ENCODE measurements around the gene PPP2R3C.
"Not testable (repeated sequence)": the region's sequence is repeated elsewhere in the genome, so short reads cannot be mapped to it uniquely, and the experiment has no call there.

PPP2R3C gene

GRCh38 chr14:35122696-35123387 lies 1.1 kb upstream of the PPP2R3C start:
- no peaks in the 10 kb centered on the region for H3K9me3 ChIP-seq (ENCODE audit: control insufficient read depth in 1 of 2, low read length in 2 of 2)
- H3K27me3 ChIP-seq (ENCODE audit: low read depth, low read length) = no peaks in the 10 kb centered on the region
- H3K4me3 ChIP-seq (ENCODE audit: low read depth in 1 of 2, low read length in 2 of 2) = peak overlapping the region; percentile 85 to 97
- H3K36me3 ChIP-seq (ENCODE audit: control insufficient read depth in 1 of 2, insufficient read depth in 2 of 2, low read length in 2 of 2) = peaks cover 5 to 21% of the 10 kb centered on the region in 2 donors
- peak overlapping the region; percentile 99 for H3K27ac ChIP-seq (ENCODE audit: low read length)
- peaks cover 6 to 26% of the 10 kb centered on the region in 2 donors for H3K4me1 ChIP-seq (ENCODE audit: control insufficient read depth in 1 of 2, insufficient read depth in 2 of 2, low read length in 2 of 2)

DNA sequence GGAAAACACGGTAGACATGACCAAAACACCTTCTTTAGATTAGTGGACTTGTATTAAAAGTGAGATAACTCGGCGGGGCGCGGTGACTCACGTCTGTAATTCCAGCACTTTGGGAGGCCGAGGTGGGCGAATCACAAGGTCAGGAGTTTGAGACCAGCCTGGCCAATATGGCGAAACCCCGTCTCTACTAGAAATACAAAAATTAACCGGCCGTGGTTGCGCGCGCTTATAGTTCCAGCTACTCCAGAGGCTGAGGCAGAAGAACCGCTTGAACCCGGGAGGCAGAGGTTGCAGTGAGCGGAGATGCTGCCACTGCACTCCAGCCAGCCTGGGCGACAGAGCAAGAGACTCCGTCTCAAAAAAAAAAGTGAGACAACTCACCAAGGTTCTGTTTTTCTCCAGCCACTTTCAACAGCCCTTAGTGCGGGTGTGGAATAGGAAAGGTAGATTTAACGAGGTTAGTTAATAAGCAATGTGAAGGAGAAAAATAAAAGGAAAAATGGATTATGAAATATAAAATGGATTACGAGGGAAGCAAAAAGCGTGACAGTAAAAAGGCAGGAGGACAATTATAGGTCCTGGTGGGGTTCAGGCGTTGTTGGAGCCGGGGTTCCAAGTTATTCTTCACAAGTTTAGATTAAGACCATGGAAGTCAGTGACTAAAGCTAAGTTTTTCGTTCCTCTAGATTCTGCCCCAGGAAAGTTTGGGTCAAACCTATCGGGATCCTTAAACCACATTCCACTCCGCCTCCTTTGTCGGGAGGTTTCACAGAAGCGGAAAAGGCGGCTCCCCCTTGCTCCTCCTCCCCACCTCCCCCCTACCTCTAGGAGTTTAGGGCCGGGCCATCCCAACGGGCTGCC lies 534 bp downstream of the PPP2R3C start:
- Histone ChIP-seq H3K27ac (ENCODE audit: low read length) (peak overlapping the region; percentile 99), H3K9me3 (ENCODE audit: control insufficient read depth in 1 of 2, low read length in 2 of 2) (no peaks in the 10 kb centered on the region), H3K4me3 (ENCODE audit: low read depth in 1 of 2, low read length in 2 of 2) (peak overlapping the region; percentile 85 to 97), H3K27me3 (ENCODE audit: low read depth, low read length) (no peaks in the 10 kb centered on the region), H3K36me3 (ENCODE audit: control insufficient read depth in 1 of 2, insufficient read depth in 2 of 2, low read length in 2 of 2) (peaks cover 4 to 16% of the 10 kb centered on the region in 2 donors), H3K4me1 (ENCODE audit: control insufficient read depth in 1 of 2, insufficient read depth in 2 of 2, low read length in 2 of 2) (peaks cover 6 to 26% of the 10 kb centered on the region in 2 donors)

- H3K9me3 ChIP-seq (ENCODE audit: control insufficient read depth in 1 of 2, low read length in 2 of 2) = no peaks in the 10 kb centered on the region
- no peak overlapping the region for H3K27ac ChIP-seq (ENCODE audit: low read length)
- H3K4me1 ChIP-seq (ENCODE audit: control insufficient read depth in 1 of 2, insufficient read depth in 2 of 2, low read length in 2 of 2) = peaks cover 0 to 7% of the 10 kb centered on the region in 2 donors
- H3K4me3 ChIP-seq (ENCODE audit: low read depth in 1 of 2, low read length in 2 of 2) = no peak overlapping the region
- peaks cover 24 to 33% of the 10 kb centered on the region in 2 donors for H3K36me3 ChIP-seq (ENCODE audit: control insufficient read depth in 1 of 2, insufficient read depth in 2 of 2, low read length in 2 of 2)
- no peaks in the 10 kb centered on the region for H3K27me3 ChIP-seq (ENCODE audit: low read depth, low read length)
These were observed 4.7 kb downstream of the PPP2R3C start for GRCh38 chr14:35117112-35117511.

GRCh38 chr14:35116242-35116641 lies 5.5 kb downstream of the PPP2R3C start:
- Histone ChIP-seq H3K27me3 (ENCODE audit: low read depth, low read length) (no peaks in the 10 kb centered on the region), H3K4me1 (ENCODE audit: control insufficient read depth in 1 of 2, insufficient read depth in 2 of 2, low read length in 2 of 2) (peaks cover 0 to 7% of the 10 kb centered on the region in 2 donors), H3K9me3 (ENCODE audit: control insufficient read depth in 1 of 2, low read length in 2 of 2) (no peaks in the 10 kb centered on the region), H3K27ac (ENCODE audit: low read length) (no peak overlapping the region), H3K4me3 (ENCODE audit: low read depth in 1 of 2, low read length in 2 of 2) (no peak overlapping the region), H3K36me3 (ENCODE audit: control insufficient read depth in 1 of 2, insufficient read depth in 2 of 2, low read length in 2 of 2) (peaks cover 30 to 35% of the 10 kb centered on the region in 2 donors)

DNA sequence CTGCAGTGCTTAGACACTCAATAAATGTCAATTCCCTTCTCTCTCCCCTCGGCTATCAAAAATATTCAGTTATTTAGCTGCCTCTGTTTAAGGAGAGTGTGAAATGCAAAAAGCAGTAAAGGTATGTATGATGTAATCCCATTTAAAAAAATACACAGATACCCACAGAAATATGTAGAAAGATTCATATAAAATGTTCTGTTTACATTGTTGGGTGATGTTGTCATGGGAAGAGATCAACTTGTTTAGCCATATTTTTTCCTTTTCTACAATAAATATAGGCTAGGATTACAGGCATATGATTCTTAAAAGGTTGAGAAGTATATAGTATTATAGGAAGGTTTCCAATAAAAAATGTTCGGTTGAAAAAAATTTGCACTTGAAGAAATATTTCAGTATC lies 7.8 kb downstream of the PPP2R3C start:
- no peak overlapping the region for H3K4me3 ChIP-seq (ENCODE audit: low read depth in 1 of 2, low read length in 2 of 2)
- no peaks in the 10 kb centered on the region for H3K4me1 ChIP-seq (ENCODE audit: control insufficient read depth in 1 of 2, insufficient read depth in 2 of 2, low read length in 2 of 2)
- H3K27ac ChIP-seq (ENCODE audit: low read length) = no peak overlapping the region
- H3K27me3 ChIP-seq (ENCODE audit: low read depth, low read length) = no peaks in the 10 kb centered on the region
- peaks cover 43 to 51% of the 10 kb centered on the region in 2 donors for H3K36me3 ChIP-seq (ENCODE audit: control insufficient read depth in 1 of 2, insufficient read depth in 2 of 2, low read length in 2 of 2)
- no peaks in the 10 kb centered on the region for H3K9me3 ChIP-seq (ENCODE audit: control insufficient read depth in 1 of 2, low read length in 2 of 2)

GRCh38 chr14:35113308-35113950 lies 8.4 kb downstream of the PPP2R3C start:
- H3K4me3 ChIP-seq (ENCODE audit: low read depth in 1 of 2, low read length in 2 of 2) = no peak overlapping the region
- peaks cover 43 to 51% of the 10 kb centered on the region in 2 donors for H3K36me3 ChIP-seq (ENCODE audit: control insufficient read depth in 1 of 2, insufficient read depth in 2 of 2, low read length in 2 of 2)
- H3K9me3 ChIP-seq (ENCODE audit: control insufficient read depth in 1 of 2, low read length in 2 of 2) = no peaks in the 10 kb centered on the region
- H3K27ac ChIP-seq (ENCODE audit: low read length) = no peak overlapping the region
- no peaks in the 10 kb centered on the region for H3K4me1 ChIP-seq (ENCODE audit: control insufficient read depth in 1 of 2, insufficient read depth in 2 of 2, low read length in 2 of 2)
- no peaks in the 10 kb centered on the region for H3K27me3 ChIP-seq (ENCODE audit: low read depth, low read length)

DNA sequence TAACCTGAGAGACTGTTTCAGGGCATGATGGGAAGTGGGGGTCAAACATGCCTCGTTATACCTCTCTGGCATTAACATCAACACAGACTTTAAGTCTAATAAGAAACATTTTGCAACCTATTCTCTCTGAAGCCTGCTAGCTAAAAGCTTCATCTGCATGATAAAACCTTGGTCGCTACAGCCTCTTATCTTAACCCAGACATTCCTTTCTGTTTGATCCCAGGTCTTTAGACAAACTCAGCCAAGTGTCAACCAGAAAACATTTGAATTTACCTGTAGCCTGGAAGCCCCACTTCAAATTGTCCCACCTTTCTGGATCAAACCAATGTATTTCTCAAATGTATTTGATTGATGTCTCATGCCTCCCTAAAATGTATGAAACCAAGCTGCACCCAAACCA lies 9.1 kb downstream of the PPP2R3C start:
- no peaks in the 10 kb centered on the region for H3K9me3 ChIP-seq (ENCODE audit: control insufficient read depth in 1 of 2, low read length in 2 of 2)
- no peaks in the 10 kb centered on the region for H3K27me3 ChIP-seq (ENCODE audit: low read depth, low read length)
- no peak overlapping the region for H3K4me3 ChIP-seq (ENCODE audit: low read depth in 1 of 2, low read length in 2 of 2)
- no peak overlapping the region for H3K27ac ChIP-seq (ENCODE audit: low read length)
- no peaks in the 10 kb centered on the region for H3K4me1 ChIP-seq (ENCODE audit: control insufficient read depth in 1 of 2, insufficient read depth in 2 of 2, low read length in 2 of 2)
- peaks cover 47 to 51% of the 10 kb centered on the region in 2 donors for H3K36me3 ChIP-seq (ENCODE audit: control insufficient read depth in 1 of 2, insufficient read depth in 2 of 2, low read length in 2 of 2)

- H3K27me3 ChIP-seq (ENCODE audit: low read depth, low read length) = no peaks in the 10 kb centered on the region
- peaks cover 35 to 63% of the 10 kb centered on the region in 2 donors for H3K36me3 ChIP-seq (ENCODE audit: control insufficient read depth in 1 of 2, insufficient read depth in 2 of 2, low read length in 2 of 2)
- H3K4me3 ChIP-seq (ENCODE audit: low read depth in 1 of 2, low read length in 2 of 2) = no peak overlapping the region
- H3K4me1 ChIP-seq (ENCODE audit: control insufficient read depth in 1 of 2, insufficient read depth in 2 of 2, low read length in 2 of 2) = no peaks in the 10 kb centered on the region
- no peak overlapping the region for H3K27ac ChIP-seq (ENCODE audit: low read length)
- H3K9me3 ChIP-seq (ENCODE audit: control insufficient read depth in 1 of 2, low read length in 2 of 2) = no peaks in the 10 kb centered on the region
These were observed 13.9 kb downstream of the PPP2R3C start for GRCh38 chr14:35107866-35108265.

DNA sequence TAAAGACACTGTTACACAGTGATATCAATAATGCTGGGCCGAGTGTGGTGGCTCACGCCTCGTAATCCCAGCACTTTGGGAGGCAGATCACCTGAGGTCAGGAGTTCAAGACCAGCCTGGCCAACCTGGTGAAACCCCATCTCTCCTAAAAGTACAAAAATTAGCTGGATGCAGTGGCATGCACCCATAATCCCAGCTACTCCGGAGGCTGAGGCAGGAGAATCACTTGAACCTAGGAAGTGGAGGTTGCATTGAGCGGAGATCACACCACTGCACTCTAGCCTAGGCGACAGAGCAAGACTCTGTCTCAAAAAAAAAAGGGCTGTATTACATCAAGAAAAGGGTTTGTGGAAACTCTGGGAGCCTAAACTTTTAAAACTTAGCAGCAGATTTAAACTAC lies 27.1 kb downstream of the PPP2R3C start:
- not testable (repeated sequence) for H3K4me1 ChIP-seq (ENCODE audit: control insufficient read depth in 1 of 2, insufficient read depth in 2 of 2, low read length in 2 of 2); H3K27ac ChIP-seq (ENCODE audit: low read length); H3K9me3 ChIP-seq (ENCODE audit: control insufficient read depth in 1 of 2, low read length in 2 of 2); H3K4me3 ChIP-seq (ENCODE audit: low read depth in 1 of 2, low read length in 2 of 2); H3K27me3 ChIP-seq (ENCODE audit: low read depth, low read length)
- peaks cover 16 to 70% of the 10 kb centered on the region in 2 donors for H3K36me3 ChIP-seq (ENCODE audit: control insufficient read depth in 1 of 2, insufficient read depth in 2 of 2, low read length in 2 of 2)

GRCh38 chr14:35088514-35088913 lies 33.3 kb downstream of the PPP2R3C start:
- H3K4me1 ChIP-seq (ENCODE audit: control insufficient read depth in 1 of 2, insufficient read depth in 2 of 2, low read length in 2 of 2) = no peaks in the 10 kb centered on the region
- H3K27me3 ChIP-seq (ENCODE audit: low read depth, low read length) = no peaks in the 10 kb centered on the region
- no peak overlapping the region for H3K4me3 ChIP-seq (ENCODE audit: low read depth in 1 of 2, low read length in 2 of 2)
- no peak overlapping the region for H3K27ac ChIP-seq (ENCODE audit: low read length)
- H3K36me3 ChIP-seq (ENCODE audit: control insufficient read depth in 1 of 2, insufficient read depth in 2 of 2, low read length in 2 of 2) = peaks cover 15 to 37% of the 10 kb centered on the region in 2 donors
- no peaks in the 10 kb centered on the region for H3K9me3 ChIP-seq (ENCODE audit: control insufficient read depth in 1 of 2, low read length in 2 of 2)

GRCh38 chr14:35085441-35085840 lies 36.3 kb downstream of the PPP2R3C start:
- no peak overlapping the region for H3K27ac ChIP-seq (ENCODE audit: low read length)
- no peaks in the 10 kb centered on the region for H3K9me3 ChIP-seq (ENCODE audit: control insufficient read depth in 1 of 2, low read length in 2 of 2)
- peaks cover 15 to 25% of the 10 kb centered on the region in 2 donors for H3K36me3 ChIP-seq (ENCODE audit: control insufficient read depth in 1 of 2, insufficient read depth in 2 of 2, low read length in 2 of 2)
- no peaks in the 10 kb centered on the region for H3K4me1 ChIP-seq (ENCODE audit: control insufficient read depth in 1 of 2, insufficient read depth in 2 of 2, low read length in 2 of 2)
- H3K4me3 ChIP-seq (ENCODE audit: low read depth in 1 of 2, low read length in 2 of 2) = no peak overlapping the region
- no peaks in the 10 kb centered on the region for H3K27me3 ChIP-seq (ENCODE audit: low read depth, low read length)

Data from muscle layer of duodenum (tissue), 2 donors.